Thoracic aorta (tissue), 2 donors: ENCODE data around the gene CMIP. TPM values are rescaled to one million over a fixed set of nuclear protein-coding genes. Genes with fewer than 3 reads are reported as not detected.

Experiments used
- ATAC-seq: fragments of 150-250 bp; one replicate; pipeline ENCODE4 v1.8.0; 2017; ENCODE audit warnings: low read depth; ENCODE audit not compliant: insufficient number of reproducible peaks, low FRiP score
- DNase-seq: peaks from one replicate; pipeline ENCODE4 v3.0.0-alpha.2; 2020; ENCODE audit warnings: low spot score
- H3K27ac ChIP-seq, 2 donors: fragments of 200-600 bp; sonication (generic); 1 replicate in 1 of 2; 2 replicates in 1 of 2; pipeline ENCODE4 v1.5.1; 2016; ENCODE audit warnings: mild to moderate bottlenecking in 2 of 2, moderate library complexity in 2 of 2
- H3K27me3 ChIP-seq: fragments of 200-600 bp; sonication (generic); replicated peaks from 2 replicates; pipeline ENCODE4 v1.6.0; 2016; ENCODE audit warnings: mild to moderate bottlenecking; ENCODE audit not compliant: insufficient read depth
- H3K36me3 ChIP-seq: fragments of 200-600 bp; sonication (generic); one replicate; pipeline ENCODE4 v1.5.1; 2016
- H3K4me1 ChIP-seq, 2 donors: fragments of 200-600 bp; sonication (generic); 1 replicate in 1 of 2; 2 replicates in 1 of 2; pipeline versions ENCODE4 v1.5.1 to v1.6.0; 2016; ENCODE audit warnings: low read depth in 2 of 2, mild to moderate bottlenecking in 1 of 2; ENCODE audit not compliant: control insufficient read depth in 1 of 2
- H3K4me3 ChIP-seq: fragments of 200-600 bp; sonication (generic); 2 replicates; pipeline ENCODE4 v1.5.1; 2016; ENCODE audit warnings: mild to moderate bottlenecking
- H3K9me3 ChIP-seq: fragments of 200-600 bp; sonication (generic); 2 replicates; pipeline ENCODE4 v1.5.1; 2016
- CTCF ChIP-seq: fragments of 200-600 bp; sonication (generic); IDR thresholded peaks from one replicate; pipeline ENCODE4 v1.5.1; 2019; ENCODE audit warnings: antibody characterized with exemption
- total RNA-seq, 2 donors: library from RNA; depleted of rRNA; stranded (reverse); fragments of >200 nt; gene quantifications; one replicate each; pipeline versions ENCODE4 v1.1.0 to v1.2.3, GENCODE V29; 2016

The CMIP gene
- total RNA-seq, 2 donors from 2014 or later, result 20.8 to 46.8 TPM

DNA sequence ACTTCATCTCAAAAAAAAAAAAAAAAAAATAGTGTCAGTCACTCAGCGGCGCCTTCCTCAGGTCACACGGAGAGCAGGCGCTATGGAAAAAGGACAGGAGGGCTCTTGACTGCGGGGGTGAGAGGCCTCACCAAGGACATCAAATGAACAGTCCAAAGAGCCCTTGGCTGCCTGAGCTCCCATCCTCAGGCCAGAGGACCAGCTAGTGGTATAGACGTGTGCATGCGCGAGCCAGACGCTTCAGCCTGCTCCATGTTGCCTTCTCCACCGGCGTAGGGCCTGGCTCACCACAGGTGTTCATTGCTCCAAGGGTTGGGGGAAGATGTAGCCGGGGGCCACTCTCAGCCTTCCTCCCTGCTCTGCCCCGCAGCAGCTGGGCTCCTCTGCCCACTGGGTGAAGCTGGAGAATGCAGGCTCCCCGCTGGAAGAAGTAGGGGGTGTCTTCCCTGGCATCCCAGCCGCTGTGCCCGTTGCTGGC lies 268.7 kb downstream of the CMIP start:
- no peak for ATAC-seq

GRCh38 chr16:81713796-81714195 lies 269.2 kb downstream of the CMIP start:
- Histone ChIP-seq H3K9me3 (no peaks in the 10 kb centered on the region), H3K27me3 (no peaks in the 10 kb centered on the region), H3K4me3 (no peak overlapping the region), H3K4me1 (peaks cover 0 to 3% of the 10 kb centered on the region in 2 donors), H3K36me3 (no peaks in the 10 kb centered on the region), H3K27ac (no peak overlapping the region)
- ATAC-seq (no peak), DNase-seq (no peak)
- no peak for TF ChIP-seq CTCF

More for the DNA sequence above, 268.7 kb downstream of the CMIP start:
- no peak for DNase-seq
- H3K27me3 ChIP-seq, result no peaks in the 10 kb centered on the region
- no peaks in the 10 kb centered on the region for H3K9me3 ChIP-seq
- H3K36me3 ChIP-seq, result no peaks in the 10 kb centered on the region
- H3K4me1 ChIP-seq, result peaks cover 0 to 3% of the 10 kb centered on the region in 2 donors
- no peak overlapping the region for H3K27ac ChIP-seq
- no peak overlapping the region for H3K4me3 ChIP-seq
- no peak for TF ChIP-seq CTCF

- no peak for DNase-seq
- H3K9me3 ChIP-seq, result no peaks in the 10 kb centered on the region
- no peak overlapping the region for H3K27ac ChIP-seq
- no peak for ATAC-seq
- H3K27me3 ChIP-seq, result no peaks in the 10 kb centered on the region
- H3K36me3 ChIP-seq, result no peaks in the 10 kb centered on the region
- H3K4me3 ChIP-seq, result no peak overlapping the region
- H3K4me1 ChIP-seq, result peaks cover 0 to 3% of the 10 kb centered on the region in 2 donors
- TF ChIP-seq CTCF, result no peak
Measured at GRCh38 chr16:81714583-81714982, 270.0 kb downstream of the CMIP start.

- H3K9me3 ChIP-seq, result no peaks in the 10 kb centered on the region
- ATAC-seq (no peak), DNase-seq (no peak)
- no peaks in the 10 kb centered on the region for H3K27me3 ChIP-seq
- H3K36me3 ChIP-seq, result no peaks in the 10 kb centered on the region
- no peak overlapping the region for H3K27ac ChIP-seq
- H3K4me3 ChIP-seq, result no peak overlapping the region
- peaks cover 0 to 3% of the 10 kb centered on the region in 2 donors for H3K4me1 ChIP-seq
- TF ChIP-seq CTCF, result no peak
Measured at GRCh38 chr16:81715358-81716196, 271.0 kb downstream of the CMIP start.

DNA sequence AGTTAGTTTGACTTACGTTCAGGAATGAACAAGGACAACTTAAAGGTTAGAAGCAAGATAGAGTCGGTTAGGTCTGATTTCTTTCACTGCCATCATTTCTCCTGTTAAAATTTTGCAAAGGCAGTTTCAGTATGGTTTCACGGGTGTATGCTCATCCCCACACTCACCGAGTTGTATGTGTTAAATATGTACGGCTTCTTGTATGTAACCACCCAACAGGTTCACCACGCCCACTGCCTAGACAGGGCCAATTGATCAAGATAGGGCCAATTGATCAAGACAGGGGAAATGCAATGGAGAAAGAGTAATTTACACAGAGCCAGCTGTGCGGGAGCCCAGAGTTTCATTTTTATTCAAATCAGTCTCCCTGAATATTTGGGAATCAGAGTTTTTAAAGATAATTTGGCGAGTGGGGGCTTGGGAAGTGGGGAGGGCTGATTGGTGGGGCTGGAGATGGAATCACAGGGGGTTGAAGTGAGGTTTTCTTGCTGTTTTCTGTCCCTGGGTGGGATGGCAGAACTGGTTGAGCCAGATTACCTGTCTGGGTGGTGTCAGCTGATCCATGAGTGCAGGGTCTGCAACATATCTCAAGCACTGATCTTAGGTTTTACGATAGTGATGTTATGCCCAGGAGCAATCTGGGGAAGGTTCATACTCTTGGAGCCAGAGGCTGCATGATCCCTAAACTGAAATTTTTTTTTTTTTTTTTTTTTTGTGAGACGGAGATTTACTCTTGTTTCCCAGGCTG lies 272.0 kb downstream of the CMIP start:
- Histone ChIP-seq H3K4me3 (no peak overlapping the region), H3K27me3 (no peaks in the 10 kb centered on the region), H3K36me3 (no peaks in the 10 kb centered on the region), H3K4me1 (no peaks in the 10 kb centered on the region), H3K27ac (no peak overlapping the region), H3K9me3 (no peaks in the 10 kb centered on the region)
- DNase-seq (no peak), ATAC-seq (no peak)
- no peak for TF ChIP-seq CTCF
